NB4 (cell line): ENCODE measurements around the gene CPNE4.

Experiments
- MAX ChIP-seq: IDR thresholded peaks from 2 replicates; pipeline ENCODE4 v1.6.1; 2011; ENCODE audit warnings: low read depth, low read length
- TF ChIP-seq, protein P1 (sequence below): IDR thresholded peaks from one replicate; pipeline ENCODE4 v1.5.1; 2012; ENCODE audit warnings: low read depth, low read length

GRCh38 chr3:131755380-131755779, 279.4 kb downstream of the CPNE4 start:
- TF ChIP-seq, protein P1, sequence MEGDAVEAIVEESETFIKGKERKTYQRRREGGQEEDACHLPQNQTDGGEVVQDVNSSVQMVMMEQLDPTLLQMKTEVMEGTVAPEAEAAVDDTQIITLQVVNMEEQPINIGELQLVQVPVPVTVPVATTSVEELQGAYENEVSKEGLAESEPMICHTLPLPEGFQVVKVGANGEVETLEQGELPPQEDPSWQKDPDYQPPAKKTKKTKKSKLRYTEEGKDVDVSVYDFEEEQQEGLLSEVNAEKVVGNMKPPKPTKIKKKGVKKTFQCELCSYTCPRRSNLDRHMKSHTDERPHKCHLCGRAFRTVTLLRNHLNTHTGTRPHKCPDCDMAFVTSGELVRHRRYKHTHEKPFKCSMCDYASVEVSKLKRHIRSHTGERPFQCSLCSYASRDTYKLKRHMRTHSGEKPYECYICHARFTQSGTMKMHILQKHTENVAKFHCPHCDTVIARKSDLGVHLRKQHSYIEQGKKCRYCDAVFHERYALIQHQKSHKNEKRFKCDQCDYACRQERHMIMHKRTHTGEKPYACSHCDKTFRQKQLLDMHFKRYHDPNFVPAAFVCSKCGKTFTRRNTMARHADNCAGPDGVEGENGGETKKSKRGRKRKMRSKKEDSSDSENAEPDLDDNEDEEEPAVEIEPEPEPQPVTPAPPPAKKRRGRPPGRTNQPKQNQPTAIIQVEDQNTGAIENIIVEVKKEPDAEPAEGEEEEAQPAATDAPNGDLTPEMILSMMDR = no peak
- TF ChIP-seq MAX = no peak
